DMS153 treated with DMSO at 0.1 percent for 48 hours (cell line): ENCODE measurements around the gene SLC25A42.
"Not testable (repeated sequence)": the region's sequence is repeated elsewhere in the genome, so short reads cannot be mapped to it uniquely, and the experiment has no call there.

ENCODE experiments used
- DNase-seq: peaks from one replicate; lab custom pipeline; 2025; ENCODE audit not compliant: unreplicated experiment; lab: John Stamatoyannopoulos, UW

Gene SLC25A42

DNA sequence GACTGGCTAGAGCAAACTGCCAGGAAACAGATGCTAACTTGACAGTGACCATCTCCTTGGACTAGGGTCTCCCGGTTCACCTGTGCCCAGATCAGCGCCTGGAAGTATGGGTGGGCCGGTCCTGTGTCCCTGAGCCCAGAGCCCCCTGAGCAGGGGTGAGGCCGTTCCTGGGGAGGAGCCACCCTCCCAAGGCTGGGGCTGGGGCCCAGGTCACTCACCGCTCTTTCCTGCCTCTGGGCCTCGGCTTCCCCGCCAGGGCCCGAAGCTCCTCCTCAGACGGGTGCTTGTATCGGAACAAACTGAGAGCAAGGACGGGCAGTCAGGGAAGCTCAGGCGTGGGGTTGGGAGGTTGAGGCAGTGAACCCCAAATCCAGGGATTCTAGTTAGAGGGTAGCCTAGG, 69.1 kb downstream of the SLC25A42 start:
- no peak for DNase-seq

GRCh38 chr19:19133985-19134384, 70.2 kb downstream of the SLC25A42 start:
- no peak for DNase-seq

- DNase-seq = no peak
These were observed 70.9 kb downstream of the SLC25A42 start for GRCh38 chr19:19134687-19135158.

DNA sequence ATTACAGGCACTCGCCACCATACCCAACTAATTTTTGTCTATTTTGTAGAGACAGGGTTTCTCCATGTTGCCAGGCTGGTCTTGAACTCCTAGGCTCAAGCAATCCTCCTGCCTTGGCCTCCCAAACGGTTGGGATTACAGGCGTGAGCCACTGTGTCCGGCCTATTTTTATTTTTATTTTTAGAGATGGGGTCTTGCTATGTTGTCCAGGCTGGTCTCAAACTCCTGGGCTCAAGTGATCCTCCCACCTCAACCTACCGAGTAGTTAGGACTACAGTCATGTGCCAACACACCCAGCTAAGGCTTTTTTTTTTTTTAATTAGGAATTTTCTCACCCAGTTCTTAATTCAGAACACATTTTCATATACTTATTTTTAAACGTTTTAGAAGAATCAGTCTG, 71.9 kb downstream of the SLC25A42 start:
- not testable (repeated sequence) for DNase-seq

DNA sequence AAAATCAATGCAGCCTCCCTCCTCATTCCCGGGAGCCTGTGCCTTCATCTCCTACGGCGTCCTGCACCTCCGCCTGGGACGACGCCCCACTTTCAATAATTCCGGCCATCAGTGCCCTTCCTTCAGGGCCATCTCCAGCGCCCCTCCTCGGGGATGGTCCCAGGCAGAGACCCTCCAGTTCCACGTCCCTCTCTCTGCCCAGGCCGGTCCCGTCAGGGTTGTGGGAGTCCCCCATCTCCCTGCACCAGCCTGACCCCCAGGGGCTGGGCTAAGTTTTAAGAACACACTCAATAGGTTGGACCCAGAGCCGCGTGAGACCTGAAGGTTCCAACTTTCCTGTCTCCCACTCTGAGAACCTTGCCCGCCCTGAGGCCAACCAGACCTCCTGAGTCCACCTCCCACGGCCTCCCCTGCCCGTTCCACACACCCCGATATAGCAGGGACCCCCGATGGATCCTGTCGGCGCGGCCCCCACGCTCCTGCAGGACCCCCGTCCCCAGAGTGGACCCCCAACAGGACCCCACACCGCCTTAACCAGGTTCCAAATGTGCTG, 73.8 kb downstream of the SLC25A42 start:
- no peak for DNase-seq

DNA sequence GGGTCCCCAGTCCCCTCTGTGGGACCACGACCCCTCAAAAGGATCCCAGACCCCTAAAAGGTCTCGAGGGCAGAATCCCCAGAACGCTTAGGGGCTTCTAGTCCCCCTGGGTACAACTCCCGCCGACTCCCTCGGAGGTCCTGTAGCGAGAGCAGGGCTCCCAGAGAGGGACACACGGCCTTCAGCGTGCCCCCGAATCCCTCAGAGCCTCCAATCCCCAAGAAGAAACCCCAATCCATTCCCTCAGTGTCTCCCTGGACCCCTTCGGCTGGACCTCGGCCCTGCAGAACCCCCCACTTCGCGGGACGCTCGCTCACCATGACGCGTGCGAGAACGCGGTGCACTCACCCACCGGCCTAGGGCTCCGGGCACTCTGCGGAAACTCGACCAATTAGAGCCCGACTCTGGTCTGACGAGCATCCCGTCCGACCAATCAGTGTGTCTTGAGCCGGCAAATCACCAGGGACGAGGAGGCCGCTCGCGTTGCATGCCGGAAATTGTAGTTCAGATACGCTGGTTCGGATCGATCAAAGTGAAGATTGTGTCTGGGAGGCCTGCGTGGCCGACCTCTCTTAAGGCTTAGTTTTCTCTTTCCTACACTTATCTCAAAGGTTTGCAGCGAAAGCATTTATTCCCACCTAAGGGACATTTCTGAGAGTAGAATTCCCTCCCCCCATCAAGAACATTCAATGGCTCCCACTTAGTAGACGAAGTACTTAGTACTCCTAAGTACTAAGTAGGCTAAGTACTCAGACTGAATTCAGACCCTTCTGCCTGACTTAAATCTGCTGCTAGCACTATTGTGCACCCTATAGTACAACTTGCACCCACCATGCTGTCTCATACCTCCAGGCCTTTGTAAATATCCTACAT, 74.6 kb downstream of the SLC25A42 start, which contains the start of gene TMEM161A:
TSS of gene TMEM161A (minus strand) at position 370 of the 873 bp plus-strand sequence. CDS start at position 320, 50 bp downstream.
- peak; percentile 84 for DNase-seq

GRCh38 chr19:19139876-19140229, 76.1 kb downstream of the SLC25A42 start:
- no peak for DNase-seq

GRCh38 chr19:19140476-19140875, 76.7 kb downstream of the SLC25A42 start:
- DNase-seq = no peak

GRCh38 chr19:19142347-19142746, 78.6 kb downstream of the SLC25A42 start:
- no peak for DNase-seq

- DNase-seq = no peak
These were observed 81.5 kb downstream of the SLC25A42 start for GRCh38 chr19:19145281-19145680.

DNA sequence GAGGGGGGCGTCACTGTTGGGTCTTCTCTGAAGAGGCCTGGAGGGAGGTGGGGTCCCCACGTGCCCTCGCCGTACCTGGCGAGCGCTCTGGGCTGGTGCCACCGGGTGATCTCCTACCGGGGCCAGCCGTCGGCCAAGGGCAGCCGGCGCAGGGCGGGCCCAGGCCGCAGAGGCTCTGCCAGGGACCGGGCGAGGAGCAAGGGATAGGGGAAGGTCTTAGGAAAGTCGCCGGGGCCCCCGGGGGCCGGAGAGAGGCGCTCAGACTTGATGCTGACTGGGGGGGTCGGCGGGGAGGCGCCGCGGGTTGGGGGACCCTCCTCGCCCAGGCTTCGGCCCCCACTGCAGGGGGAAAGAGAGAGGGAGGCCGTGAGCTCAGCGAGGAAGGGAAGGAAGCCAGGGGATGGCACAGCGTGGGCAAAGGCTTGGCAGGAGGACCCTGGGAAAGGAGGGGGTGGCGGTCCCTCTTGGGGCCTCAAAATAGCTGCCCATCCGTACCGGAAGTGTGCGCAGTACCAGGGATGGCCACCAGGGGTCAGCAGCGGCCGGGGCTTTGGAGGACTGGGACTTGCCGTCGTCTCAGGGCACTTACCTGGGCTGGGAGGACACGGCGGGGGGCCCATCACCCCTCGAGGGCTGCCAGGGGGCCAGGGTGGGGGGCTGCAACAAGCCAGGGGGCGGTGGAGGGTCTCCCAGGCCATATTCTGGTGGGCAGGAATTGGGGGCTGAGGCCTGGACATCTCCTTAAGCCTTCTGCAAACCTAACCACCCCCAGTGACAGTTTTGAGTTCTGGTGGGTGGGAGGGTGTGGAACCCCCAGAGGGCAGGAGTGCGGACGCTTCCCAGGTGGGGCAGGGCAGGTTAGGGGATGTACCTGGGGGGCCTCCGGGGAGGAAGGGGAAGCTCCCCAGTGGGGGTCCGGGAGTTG, 82.2 kb downstream of the SLC25A42 start:
- DNase-seq = peak; percentile 55

GRCh38 chr19:19146865-19147264, 83.1 kb downstream of the SLC25A42 start:
- no peak for DNase-seq

GRCh38 chr19:19147344-19147743, 83.5 kb downstream of the SLC25A42 start:
- DNase-seq = no peak

DNA sequence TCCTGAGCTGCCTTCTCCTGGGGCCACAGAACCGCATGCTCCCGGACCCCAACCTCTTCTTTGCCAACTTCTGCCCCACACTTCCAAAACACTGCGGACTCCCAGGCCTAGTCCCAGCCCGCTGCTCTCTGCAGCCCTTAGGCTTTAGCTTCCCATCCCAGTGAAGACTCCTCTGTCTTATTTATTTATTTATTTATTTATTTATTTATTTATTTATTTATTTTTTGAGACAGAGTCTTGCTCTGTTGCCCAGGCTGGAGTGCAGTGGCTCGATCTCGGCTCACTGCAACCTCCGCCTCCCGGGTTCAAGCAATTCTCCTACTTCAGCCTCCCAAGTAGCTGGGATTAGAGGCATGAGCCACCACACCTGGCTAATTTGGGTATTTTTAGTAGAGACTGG, 84.7 kb downstream of the SLC25A42 start:
- not testable (repeated sequence) for DNase-seq

GRCh38 chr19:19149435-19149834, 85.6 kb downstream of the SLC25A42 start:
- DNase-seq = no peak

DNA sequence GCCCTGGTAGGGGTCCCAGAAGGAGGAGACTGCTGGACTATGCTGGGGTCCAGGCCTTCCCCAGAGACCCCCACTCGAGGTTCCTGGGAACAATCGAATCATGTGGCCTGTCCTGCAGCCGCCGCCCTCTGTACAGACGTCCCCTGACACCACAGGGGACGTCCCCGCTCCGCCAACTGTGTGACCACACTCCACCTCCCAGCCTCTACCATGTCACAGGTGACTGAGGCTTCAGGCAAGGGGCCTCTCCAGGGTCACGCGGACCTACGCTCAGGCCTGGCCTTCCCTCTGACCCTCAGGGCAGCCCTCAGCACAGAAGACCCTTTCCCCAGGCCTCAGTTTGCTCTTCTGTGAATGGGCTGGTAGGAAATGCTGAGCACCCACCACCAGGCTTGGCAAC, 87.6 kb downstream of the SLC25A42 start:
- no peak for DNase-seq

DNA sequence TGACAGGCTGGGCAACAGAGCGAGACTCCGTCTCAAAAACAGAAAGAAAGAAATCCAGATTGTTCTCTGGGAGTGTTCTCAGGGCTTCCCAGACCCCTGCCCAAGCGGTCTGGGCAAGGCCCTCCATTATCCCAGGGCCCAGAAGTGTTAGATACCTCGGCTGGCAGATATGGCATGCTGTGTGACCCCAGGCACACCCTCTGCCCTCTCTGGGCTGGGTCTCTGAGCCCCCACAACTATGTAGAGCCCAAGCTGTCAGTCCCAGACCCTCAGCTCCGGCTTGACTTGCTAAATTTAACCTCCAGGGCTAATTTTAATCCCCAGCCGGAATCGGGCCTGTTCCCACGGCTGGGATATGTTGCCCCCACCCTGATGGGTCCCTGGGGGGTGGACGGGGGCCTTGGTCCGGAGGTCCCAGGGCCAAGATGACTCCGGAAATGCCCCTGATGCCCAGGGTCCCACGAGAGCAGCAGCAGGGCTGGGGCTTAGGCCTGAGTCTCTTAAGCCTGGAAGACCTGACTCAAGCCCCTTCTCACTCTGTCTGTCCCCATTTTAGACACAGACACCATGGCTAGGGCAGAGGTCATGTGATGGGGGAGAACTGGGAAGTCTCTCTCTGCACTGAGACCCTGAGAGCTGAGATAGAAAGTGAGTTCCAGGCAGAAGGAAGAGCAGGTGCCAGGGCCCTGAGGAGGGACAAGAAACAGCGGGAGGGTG, 89.0 kb downstream of the SLC25A42 start:
- DNase-seq = no peak

GRCh38 chr19:19154768-19155494, 91.1 kb downstream of the SLC25A42 start:
- no peak for DNase-seq

GRCh38 chr19:19155495-19156219, 91.9 kb downstream of the SLC25A42 start:
- no peak for DNase-seq
